ENCODE data around the gene ACAP3.

- TF ChIP-seq CTCF (IDR thresholded peaks at IDR 0.05) (no peak), E2F1 (CRISPR knock-in tag; IDR thresholded peaks at IDR 0.05) (no peak), KAT7 (CRISPR knock-in tag; IDR thresholded peaks at IDR 0.05; ENCODE audit: borderline replicate concordance) (no peak), ZBTB43 (CRISPR knock-in tag; IDR thresholded peaks at IDR 0.05) (no peak), NR3C1 (CRISPR knock-in tag; conservative IDR thresholded peaks at IDR 0.05; ENCODE audit: low read depth) (no peak), GABPB1 (CRISPR knock-in tag; IDR thresholded peaks at IDR 0.05) (no peak), HMGA2 (CRISPR knock-in tag; IDR thresholded peaks at IDR 0.05) (no peak), SMAD4 (CRISPR knock-in tag; IDR thresholded peaks at IDR 0.05) (no peak)
Observed at GRCh38 chr1:1341549-1342021, 33.9 kb upstream of the ACAP3 start.

Data from WTC11 (cell line).